ENCODE data around the gene CTCF.

Gene CTCF

DNA sequence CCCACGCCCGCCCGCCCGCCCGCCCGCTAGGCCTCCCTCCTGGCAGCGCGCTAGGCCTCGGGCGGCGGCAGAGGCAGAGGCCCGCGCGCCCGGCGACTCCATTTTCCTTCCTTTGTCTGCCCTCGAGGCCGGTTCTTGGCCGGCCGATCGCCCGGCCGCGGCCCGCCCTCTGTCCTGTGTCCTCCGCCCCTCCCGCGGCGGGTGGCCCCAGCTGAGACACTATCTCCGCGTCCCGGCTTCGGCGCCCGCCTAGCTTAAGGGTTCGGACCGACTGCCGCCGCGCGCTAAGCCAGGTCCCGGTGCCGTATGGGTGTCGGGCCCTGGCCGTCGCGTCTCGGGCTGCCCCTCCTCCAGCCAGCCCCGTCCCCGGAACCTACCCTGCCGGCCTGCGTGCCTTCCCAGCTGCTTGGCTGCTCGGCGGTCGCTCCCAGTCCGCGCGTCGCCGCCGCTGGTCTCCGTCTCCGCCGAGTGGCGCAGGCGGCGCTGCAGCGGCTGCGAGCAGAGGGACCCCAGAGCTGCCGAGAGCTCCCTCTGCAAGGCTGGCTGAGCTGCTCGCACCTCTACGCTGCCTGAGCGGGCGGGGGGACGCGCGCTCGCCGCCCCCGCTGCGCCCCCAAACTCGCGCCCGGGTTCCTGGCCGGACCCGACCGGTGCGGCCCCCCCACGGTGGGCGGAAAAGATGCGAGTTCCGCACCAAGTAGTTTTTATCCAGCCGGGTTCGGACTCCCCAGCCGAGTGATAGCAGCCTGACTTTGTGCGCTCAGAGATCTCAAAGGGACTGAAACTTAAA, 787 bp downstream of the CTCF start:
- Histone ChIP-seq H3K9me3 (ENCODE audit: severe bottlenecking) (no peaks in the 10 kb centered on the region), H3K27me3 (ENCODE audit: insufficient read depth, low read depth, severe bottlenecking) (no peaks in the 10 kb centered on the region), H3K27ac (peak overlapping the region; percentile 100), H3K4me3 (ENCODE audit: low read depth, low read length) (peak overlapping the region; percentile 95), H3K36me3 (peaks cover 6% of the 10 kb centered on the region)
- DNase-seq, result peak; percentile 52
- TF ChIP-seq, protein P1, sequence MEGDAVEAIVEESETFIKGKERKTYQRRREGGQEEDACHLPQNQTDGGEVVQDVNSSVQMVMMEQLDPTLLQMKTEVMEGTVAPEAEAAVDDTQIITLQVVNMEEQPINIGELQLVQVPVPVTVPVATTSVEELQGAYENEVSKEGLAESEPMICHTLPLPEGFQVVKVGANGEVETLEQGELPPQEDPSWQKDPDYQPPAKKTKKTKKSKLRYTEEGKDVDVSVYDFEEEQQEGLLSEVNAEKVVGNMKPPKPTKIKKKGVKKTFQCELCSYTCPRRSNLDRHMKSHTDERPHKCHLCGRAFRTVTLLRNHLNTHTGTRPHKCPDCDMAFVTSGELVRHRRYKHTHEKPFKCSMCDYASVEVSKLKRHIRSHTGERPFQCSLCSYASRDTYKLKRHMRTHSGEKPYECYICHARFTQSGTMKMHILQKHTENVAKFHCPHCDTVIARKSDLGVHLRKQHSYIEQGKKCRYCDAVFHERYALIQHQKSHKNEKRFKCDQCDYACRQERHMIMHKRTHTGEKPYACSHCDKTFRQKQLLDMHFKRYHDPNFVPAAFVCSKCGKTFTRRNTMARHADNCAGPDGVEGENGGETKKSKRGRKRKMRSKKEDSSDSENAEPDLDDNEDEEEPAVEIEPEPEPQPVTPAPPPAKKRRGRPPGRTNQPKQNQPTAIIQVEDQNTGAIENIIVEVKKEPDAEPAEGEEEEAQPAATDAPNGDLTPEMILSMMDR (IDR thresholded peaks at IDR 0.05; ENCODE audit: low read depth, low read length), result peak; percentile 31

DNA sequence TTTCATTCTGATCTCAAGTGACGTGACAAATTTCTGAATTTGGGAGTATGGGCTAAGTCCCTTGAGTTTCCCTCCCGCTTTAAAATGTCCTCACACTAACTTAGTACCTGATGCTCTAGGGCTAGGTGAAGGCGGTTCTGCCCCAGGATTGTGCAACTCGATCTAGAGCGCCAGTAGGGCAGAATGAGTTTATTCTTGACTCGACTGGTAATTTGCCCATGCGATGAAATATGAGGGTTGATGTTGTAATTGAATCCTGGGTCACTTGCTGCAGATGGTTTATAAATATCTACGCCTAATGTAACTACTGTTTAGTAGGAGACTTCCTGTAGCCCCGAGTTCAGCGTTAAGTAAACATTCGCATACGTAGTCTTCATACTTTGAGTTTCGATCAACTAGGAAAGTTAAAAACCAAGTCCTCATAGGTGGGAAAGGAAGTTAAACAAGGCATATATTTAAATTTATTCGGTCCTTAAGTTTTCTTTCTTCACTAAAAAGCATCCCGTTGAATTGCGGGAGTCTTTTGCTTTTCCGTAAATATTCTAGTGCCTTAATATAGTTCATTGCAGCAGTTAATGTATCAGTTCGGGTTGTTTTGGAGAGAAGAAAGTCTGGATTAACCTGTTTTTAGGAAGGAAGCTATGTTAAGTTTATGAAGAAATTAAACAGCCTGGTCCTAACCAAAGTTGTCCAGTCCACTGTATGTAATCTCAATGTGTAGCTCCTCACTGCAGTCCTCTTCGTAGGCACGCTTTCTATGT, 1.6 kb downstream of the CTCF start:
- Histone ChIP-seq H3K36me3 (peaks cover 6% of the 10 kb centered on the region), H3K27me3 (ENCODE audit: insufficient read depth, low read depth, severe bottlenecking) (no peaks in the 10 kb centered on the region), H3K4me3 (ENCODE audit: low read depth, low read length) (peak overlapping the region; percentile 95), H3K27ac (peak overlapping the region; percentile 100), H3K9me3 (ENCODE audit: severe bottlenecking) (no peaks in the 10 kb centered on the region)
- no peak for DNase-seq
- TF ChIP-seq, protein P1 (IDR thresholded peaks at IDR 0.05; ENCODE audit: low read depth, low read length), result no peak

- Histone ChIP-seq H3K27ac (no peak overlapping the region), H3K9me3 (ENCODE audit: severe bottlenecking) (no peaks in the 10 kb centered on the region), H3K4me3 (ENCODE audit: low read depth, low read length) (no peak overlapping the region), H3K27me3 (ENCODE audit: insufficient read depth, low read depth, severe bottlenecking) (no peaks in the 10 kb centered on the region), H3K36me3 (peaks cover 6% of the 10 kb centered on the region)
- TF ChIP-seq, protein P1 (IDR thresholded peaks at IDR 0.05; ENCODE audit: low read depth, low read length), result no peak
- DNase-seq, result no peak
Observed at GRCh38 chr16:67565470-67566100, 3.3 kb downstream of the CTCF start.

- H3K9me3 ChIP-seq (ENCODE audit: severe bottlenecking), result no peaks in the 10 kb centered on the region
- H3K36me3 ChIP-seq, result peaks cover 48% of the 10 kb centered on the region
- TF ChIP-seq, protein P1 (IDR thresholded peaks at IDR 0.05; ENCODE audit: low read depth, low read length), result no peak
- H3K27me3 ChIP-seq (ENCODE audit: insufficient read depth, low read depth, severe bottlenecking), result no peaks in the 10 kb centered on the region
- H3K27ac ChIP-seq, result no peak overlapping the region
- no peak for DNase-seq
- H3K4me3 ChIP-seq (ENCODE audit: low read depth, low read length), result no peak overlapping the region
Observed at GRCh38 chr16:67571464-67571863, 9.1 kb downstream of the CTCF start.

- no peaks in the 10 kb centered on the region for H3K27me3 ChIP-seq (ENCODE audit: insufficient read depth, low read depth, severe bottlenecking)
- H3K36me3 ChIP-seq, result peaks cover 54% of the 10 kb centered on the region
- H3K9me3 ChIP-seq (ENCODE audit: severe bottlenecking), result no peaks in the 10 kb centered on the region
- H3K27ac ChIP-seq, result no peak overlapping the region
- TF ChIP-seq, protein P1 (IDR thresholded peaks at IDR 0.05; ENCODE audit: low read depth, low read length), result no peak
- no peak for DNase-seq
- H3K4me3 ChIP-seq (ENCODE audit: low read depth, low read length), result no peak overlapping the region
Observed at GRCh38 chr16:67571981-67572431, 9.7 kb downstream of the CTCF start.
